ENCODE measurements around the gene GPR179. TPM values are rescaled to one million over a fixed set of nuclear protein-coding genes. Genes with fewer than 3 reads are reported as not detected.
"Not testable (repeated sequence)": the region's sequence is repeated elsewhere in the genome, so short reads cannot be mapped to it uniquely, and the experiment has no call there.

GPR179 gene
- total RNA-seq, 1 donor, result under 0.01 TPM

- no peak overlapping the region for H3K4me3 ChIP-seq (ENCODE audit: low read depth, low read length)
- no peak for DNase-seq (ENCODE audit: low read depth)
- no peak for TF ChIP-seq CTCF (IDR thresholded peaks at IDR 0.05; ENCODE audit: insufficient read depth, low read depth, low read length)
Measured at GRCh38 chr17:38322897-38323296, 20.9 kb downstream of the GPR179 start.

- peak; percentile 66 for TF ChIP-seq CTCF (IDR thresholded peaks at IDR 0.05; ENCODE audit: insufficient read depth, low read depth, low read length)
- peak; percentile 48 for DNase-seq (ENCODE audit: low read depth)
Measured at GRCh38 chr17:38322156-38322779, 21.5 kb downstream of the GPR179 start.

GRCh38 chr17:38320482-38320881, 23.3 kb downstream of the GPR179 start:
- TF ChIP-seq CTCF (IDR thresholded peaks at IDR 0.05; ENCODE audit: insufficient read depth, low read depth, low read length), result no peak
- H3K4me3 ChIP-seq (ENCODE audit: low read depth, low read length), result no peak overlapping the region
- DNase-seq (ENCODE audit: low read depth), result no peak

More at GRCh38 chr17:38322156-38322779, 21.5 kb downstream of the GPR179 start:
- H3K4me3 ChIP-seq (ENCODE audit: low read depth, low read length), result no peak overlapping the region

- no peak for DNase-seq (ENCODE audit: low read depth)
- H3K4me3 ChIP-seq (ENCODE audit: low read depth, low read length), result no peak overlapping the region
- no peak for TF ChIP-seq CTCF (IDR thresholded peaks at IDR 0.05; ENCODE audit: insufficient read depth, low read depth, low read length)
Measured at GRCh38 chr17:38317081-38317480, 26.7 kb downstream of the GPR179 start.

- DNase-seq (ENCODE audit: low read depth), result no peak
- TF ChIP-seq CTCF (IDR thresholded peaks at IDR 0.05; ENCODE audit: insufficient read depth, low read depth, low read length), result no peak
Measured at GRCh38 chr17:38315497-38315896, 28.3 kb downstream of the GPR179 start.

GRCh38 chr17:38296834-38297517, 46.8 kb downstream of the GPR179 start, which contains the start of gene MRPL45:
TSS of gene MRPL45 (plus strand) at chr17:38297168. CDS start at chr17:38297184, 16 bp downstream.
- peak; percentile 97 for DNase-seq (ENCODE audit: low read depth)
- H3K4me3 ChIP-seq (ENCODE audit: low read depth, low read length), result peak within 1 kb of the TSS; percentile 74

More at GRCh38 chr17:38315497-38315896, 28.3 kb downstream of the GPR179 start:
- no peak overlapping the region for H3K4me3 ChIP-seq (ENCODE audit: low read depth, low read length)

GRCh38 chr17:38295602-38296365, 48.0 kb downstream of the GPR179 start:
- DNase-seq (ENCODE audit: low read depth), result peak; percentile 20
- not testable (repeated sequence) for H3K4me3 ChIP-seq (ENCODE audit: low read depth, low read length)

GRCh38 chr17:38289760-38290159, 54.0 kb downstream of the GPR179 start:
- not testable (repeated sequence) for H3K4me3 ChIP-seq (ENCODE audit: low read depth, low read length); DNase-seq (ENCODE audit: low read depth)
